Thyroid gland (tissue), 4 donors: ENCODE results near the gene HIVEP1.

Source experiments
- CTCF ChIP-seq, 6 experiments: fragments of 200-600 bp in 3 of 6; fragments of 450-650 bp in 3 of 6; sonication (generic) in 3 of 6; IDR thresholded peaks; one replicate each; pipeline ENCODE4 v1.5.1; 2016 to 2019; ENCODE audit warnings: antibody characterized with exemption in 6 of 6, mild to moderate bottlenecking in 2 of 6, inconsistent platforms in 1 of 6, moderate library complexity in 1 of 6
- POLR2A ChIP-seq, 2 donors: fragments of 450-650 bp; IDR thresholded peaks; one replicate each; pipeline ENCODE4 v1.6.1; 2017; ENCODE audit warnings: antibody characterized with exemption in 2 of 2, mild to moderate bottlenecking in 2 of 2, moderate library complexity in 1 of 2

DNA sequence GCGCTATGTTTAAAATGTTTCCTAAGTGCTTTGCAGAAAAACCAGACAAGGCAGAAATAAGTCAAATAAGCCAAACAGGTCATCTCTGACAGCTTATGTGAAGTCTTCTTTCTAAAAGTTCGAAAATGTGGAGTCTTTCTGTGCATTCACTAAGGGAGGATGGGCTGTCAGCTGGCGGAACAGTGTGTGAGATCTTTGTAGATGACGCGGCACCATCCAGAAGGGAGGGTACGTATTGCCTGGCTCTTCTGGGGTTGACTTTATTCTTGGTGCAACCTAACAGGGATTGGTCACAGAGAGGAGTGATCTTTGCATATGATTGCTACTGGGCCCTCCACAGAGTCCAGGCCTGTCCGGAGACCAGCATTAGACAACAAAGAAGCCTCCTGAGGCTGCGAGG lies 163.5 kb downstream of the HIVEP1 start:
- TF ChIP-seq CTCF (IDR thresholded peaks at IDR 0.05) (no peak), POLR2A (IDR thresholded peaks at IDR 0.05) (no peak)
